HG03097 (cell line): ENCODE data around the gene TXNDC16.

Source experiments
- ATAC-seq: cut with Tn5 transposase; IDR thresholded peaks from one replicate; pipeline ENCODE4 v1.9.1; 2021; ENCODE audit not compliant: unreplicated experiment, low FRiP score

Gene TXNDC16

DNA sequence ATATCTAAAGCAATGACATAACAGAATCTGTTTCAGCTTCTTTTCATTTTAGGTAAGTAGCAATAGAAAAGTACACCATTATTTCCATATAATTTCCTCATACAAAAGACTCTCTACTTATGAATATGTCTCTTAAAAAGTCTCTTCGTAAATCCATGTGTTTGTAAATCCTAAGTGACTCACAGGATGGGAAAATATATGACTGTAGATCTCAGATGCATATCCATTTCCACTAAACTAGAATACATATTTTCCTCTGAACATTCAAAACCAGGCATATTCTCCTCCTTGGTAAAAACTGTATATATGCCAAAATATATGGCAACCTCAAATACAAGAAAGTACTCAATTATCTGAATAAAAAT, 93.6 kb downstream of the TXNDC16 start:
- no peak for ATAC-seq

DNA sequence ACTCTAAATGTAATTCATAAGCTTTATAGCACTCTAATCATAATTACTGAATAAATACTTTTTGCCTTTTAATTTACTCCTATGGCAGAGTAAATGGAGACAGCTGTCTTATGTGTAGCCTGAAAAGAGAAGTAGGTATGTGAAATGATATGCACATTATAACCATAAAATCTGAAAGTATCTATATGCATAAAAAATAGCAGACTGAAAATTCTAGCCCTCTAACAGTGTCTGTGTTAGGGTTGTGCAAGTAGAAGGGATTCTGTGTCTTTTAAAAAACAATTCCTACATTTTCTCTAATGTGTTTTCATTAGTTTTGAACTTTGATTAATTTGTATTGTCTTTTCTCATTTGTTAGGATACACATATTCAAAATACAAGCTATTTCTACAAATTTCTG, 94.9 kb downstream of the TXNDC16 start:
- ATAC-seq = no peak

DNA sequence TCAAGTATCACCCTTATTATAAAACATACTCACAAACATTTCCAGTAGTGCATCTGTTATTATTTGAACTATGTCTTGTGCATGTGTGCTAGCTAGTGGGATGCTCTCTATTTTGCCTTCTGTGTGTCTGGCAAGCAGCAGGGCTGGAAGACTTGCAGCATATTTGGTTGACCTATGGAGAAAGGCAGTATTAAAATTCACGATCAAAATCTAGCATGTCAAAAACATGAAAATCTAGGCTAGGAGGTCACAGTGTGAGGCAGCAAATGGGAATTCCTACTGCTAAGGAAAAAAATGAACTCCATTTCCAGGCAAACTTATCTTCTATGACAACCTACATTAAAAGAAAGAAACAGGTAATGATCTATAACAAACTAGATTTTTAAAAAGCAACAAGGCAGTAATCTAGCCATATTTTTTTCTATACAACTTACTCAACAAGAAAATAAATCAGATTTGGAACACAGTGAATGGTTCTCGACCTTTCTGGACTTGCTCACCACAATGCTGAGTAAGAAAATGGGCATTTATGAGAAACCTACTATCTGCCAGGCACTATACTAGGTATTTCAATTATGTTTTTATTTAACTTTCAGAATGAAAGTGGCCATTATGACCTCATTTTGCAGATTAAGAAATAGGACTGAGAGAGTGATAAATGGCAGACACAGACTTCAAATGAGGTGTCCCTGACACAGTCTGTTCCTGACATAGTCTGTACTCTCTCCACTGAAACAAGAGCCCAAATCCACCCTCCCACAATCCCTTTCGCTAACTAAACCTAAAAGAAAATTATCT, 96.8 kb downstream of the TXNDC16 start:
- ATAC-seq = no peak

DNA sequence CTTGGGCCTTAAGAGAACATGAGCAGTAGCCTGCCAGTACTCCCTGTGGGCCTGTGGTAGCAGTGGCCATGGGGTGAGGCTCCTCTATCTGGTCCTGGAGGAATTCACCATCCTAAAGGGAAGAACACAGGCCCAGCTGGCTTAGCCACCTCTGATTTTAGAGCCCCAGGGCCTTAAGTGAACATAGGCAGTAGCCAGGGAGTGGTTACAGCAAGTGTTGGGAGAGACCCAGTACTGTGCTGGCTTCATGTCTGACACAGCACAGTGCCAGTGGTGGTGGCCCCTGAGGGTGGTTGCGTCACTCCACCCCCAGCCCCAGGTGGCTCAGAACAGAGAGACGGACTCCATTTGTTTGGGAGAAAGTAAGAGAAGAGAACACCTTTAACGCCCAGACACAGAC, 105.1 kb downstream of the TXNDC16 start:
- ATAC-seq = no peak

DNA sequence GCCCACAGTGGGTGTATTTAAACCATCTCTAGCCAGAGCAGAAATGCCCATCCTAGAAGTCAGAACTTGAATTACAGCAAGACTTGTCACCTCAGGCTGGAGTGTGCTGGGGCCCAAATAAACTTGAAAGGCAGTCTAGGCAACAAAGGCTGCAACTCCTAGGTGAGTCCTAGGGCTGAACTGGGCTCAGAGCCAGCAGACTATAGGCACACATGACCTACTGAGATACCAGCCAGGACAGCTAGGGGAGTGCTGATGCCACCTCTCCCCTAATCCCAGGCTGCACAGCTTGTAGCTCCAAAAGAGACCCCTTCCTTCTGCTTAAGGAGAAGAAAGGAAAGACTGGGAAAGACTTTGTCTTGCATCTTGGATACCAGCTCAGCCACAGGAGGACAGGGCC, 106.0 kb downstream of the TXNDC16 start:
- ATAC-seq = no peak

DNA sequence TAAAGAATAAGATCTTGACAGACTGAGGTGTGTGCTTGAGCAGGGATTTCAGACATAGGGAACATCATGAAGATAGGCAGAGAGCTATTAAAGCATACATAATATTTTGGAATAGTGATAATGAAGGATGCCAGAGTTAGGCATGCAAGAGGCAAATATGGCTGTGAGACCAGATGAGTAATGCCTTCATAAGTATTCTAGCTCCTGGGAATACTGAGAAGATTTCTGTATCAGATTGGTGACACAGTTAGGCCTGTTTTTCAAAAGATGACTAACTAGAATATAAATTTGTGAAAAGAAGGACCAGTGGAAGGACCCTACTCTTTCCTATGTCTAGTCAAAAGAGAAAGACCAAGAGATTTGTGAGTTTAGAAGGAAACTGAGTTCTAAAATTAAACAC, 108.8 kb downstream of the TXNDC16 start:
- no peak for ATAC-seq

DNA sequence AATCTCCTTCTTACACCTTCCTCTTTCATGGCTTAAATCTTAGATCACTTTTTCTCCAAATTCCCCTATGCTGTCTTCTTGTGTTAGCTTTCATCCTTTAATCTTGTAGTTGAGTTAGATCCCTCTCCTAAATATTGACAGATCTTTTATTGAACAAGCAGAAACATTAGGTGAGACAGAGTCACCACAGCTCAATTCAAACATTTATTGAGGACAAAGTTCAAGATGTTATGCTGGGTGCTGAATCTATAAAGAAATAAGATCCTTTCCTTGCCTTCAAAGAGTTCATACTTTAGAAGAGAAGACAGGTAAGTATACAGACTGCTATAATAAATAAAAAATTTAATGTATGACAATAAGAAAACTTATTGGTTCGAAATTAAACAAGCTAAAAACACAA, 109.7 kb downstream of the TXNDC16 start:
- ATAC-seq = no peak

DNA sequence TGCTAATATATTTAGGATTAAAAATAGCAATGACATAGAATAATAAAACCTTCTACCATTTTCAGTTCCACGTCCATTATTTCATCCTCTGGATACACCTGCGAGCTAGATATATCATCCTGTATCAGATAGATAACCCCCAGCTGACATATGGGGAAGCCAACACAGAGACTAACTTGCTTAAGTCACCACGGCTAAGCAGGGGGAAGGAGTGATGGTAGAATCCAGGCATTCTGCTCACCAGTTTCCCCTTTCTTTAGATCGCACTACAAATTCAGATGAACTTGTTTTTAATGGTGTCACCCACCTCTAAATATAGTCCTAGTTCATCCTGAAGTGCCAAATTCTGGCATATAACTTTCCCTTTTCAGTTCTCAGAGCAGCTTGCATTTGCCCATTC, 110.1 kb downstream of the TXNDC16 start:
- ATAC-seq = no peak

DNA sequence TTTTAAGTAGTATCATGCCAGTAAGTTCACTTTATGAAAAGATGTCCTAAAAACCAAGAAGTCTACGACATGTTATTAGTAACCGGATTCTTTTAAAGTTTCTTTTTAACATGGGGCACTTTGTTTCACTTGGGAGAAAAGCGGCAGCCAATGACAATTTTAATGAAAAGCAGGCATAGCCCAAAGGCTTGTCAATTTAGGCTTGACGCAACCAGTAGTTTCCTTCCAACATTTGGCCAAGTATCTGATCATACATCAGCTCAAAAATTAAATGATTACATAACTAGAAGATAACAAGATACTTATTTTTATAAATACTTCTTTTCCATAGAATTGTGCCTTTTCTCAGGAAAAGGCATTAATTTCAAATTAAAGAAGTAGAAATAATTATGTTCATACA, 112.8 kb downstream of the TXNDC16 start:
- no peak for ATAC-seq

DNA sequence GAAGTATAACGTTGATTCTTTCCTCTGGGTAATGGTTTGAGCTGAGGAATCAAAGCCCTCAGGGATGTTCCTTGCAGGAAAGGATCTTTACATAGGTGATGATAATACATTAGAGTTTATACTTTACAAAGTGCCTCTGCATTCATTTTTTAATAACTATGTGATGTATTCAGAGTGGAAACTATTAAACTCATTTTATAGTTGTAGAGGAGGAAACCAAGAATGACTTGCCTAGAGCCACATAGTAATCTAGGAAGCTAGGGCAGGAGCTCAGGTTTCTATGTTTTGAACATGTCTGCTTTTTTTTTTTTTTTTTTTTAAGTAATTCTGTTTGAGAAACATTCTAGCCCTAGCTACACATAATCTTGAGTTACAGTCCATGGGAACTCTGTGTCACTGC, 117.3 kb downstream of the TXNDC16 start:
- no peak for ATAC-seq

DNA sequence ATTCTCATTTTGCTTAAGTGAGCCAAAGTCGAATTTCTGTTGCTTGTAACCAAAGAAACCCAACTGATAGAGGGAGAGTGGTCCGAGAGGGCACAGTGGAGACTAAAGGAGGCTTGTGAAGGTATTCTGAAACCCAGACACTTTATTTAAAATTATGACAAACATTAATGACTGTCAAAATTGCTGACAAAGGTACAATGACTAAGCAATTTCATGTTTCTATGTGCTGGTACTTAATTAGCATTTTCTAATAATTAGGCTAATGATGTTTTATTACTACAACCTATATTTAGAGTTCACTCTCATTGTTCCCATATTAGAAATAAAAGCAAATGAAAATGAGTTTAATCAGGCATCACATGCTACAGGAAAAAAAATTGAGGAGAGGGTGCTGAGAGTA, 121.8 kb downstream of the TXNDC16 start:
- no peak for ATAC-seq

DNA sequence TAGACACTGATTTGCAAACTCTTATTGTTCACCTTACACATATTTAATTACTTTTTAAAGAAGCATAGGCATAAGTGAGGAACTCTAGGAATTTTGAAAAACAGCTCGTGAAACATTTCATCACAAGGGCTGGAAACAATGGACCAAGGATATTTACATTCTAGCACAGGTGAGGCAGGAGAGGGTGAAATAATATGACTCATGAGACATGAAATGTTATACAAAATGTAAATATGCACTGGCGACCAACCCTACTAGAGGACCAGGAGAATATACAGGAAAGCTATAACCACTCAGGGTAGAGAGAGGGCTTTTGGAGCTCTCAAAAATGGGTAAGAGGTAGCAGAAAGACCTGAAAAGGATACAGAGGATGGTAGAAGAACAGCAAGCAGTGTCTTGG, 122.9 kb downstream of the TXNDC16 start:
- no peak for ATAC-seq

DNA sequence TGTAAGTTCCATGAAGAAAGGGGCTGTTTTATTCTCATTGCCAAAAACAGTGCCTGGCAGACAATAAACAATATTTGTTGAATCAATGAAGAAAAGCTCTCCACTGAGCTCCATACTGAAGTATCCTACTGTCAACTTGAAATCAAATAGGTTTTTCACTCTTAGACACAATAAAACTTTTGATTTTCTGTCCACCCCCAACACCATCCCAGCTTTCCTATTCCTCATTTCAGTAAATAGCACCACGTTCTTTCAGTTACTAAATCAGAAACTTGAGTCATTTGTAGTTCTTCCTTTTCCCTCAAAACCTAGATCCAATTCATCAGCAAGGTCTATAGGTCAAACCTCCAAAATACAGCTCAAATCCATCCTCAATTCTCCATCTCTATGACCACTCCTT, 124.8 kb downstream of the TXNDC16 start:
- ATAC-seq = no peak

DNA sequence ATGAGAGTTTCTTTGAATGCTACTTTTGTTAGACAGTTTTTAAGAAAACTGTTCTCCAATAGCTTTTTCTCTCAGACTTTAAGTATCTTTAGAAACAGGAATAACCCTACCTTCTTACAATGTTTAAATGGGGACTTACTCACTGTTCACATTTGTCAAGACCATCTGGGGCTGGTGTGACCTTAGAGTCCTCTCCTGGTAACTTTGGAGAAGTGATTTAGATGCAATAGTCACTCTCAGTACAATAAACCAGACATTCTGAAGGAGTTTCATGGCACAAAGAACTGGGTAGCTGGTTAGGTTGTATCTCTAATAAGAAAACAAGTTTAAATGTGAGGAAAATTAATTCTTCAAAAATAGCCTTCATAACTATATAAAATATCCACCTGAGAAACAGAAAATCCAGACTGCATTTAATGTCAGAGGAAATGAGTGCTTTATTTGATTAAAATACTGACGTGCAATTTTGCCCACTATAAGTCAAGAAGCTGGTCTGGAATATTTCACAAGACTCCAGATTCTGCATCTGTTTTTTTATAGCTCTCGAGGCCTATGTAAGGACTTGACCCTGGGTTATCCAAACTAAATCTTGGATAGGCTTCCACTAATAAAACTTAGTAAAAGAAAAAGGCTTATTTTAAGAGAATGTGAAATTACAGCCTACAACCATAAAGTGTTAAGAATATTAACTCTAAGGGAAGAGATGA, 129.5 kb downstream of the TXNDC16 start:
- ATAC-seq = no peak

DNA sequence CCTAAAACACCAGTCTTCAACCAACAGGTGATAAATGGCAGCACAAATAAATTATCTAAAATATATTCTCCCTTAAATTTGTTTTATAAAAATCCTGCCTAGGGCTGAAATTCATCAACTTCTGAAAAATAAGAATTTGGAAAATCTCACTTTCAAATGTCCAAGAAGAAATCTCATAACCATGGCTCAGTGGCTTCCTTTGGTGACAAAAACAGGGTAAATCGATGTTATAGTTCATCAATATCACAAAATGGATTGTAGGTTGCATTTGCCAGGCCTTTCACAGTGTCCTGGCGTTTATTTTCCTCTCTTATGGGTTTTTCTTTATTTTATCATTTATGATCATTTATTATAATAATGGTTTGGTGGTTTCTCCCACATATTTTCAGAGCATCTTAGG, 135.2 kb downstream of the TXNDC16 start:
- ATAC-seq = no peak

DNA sequence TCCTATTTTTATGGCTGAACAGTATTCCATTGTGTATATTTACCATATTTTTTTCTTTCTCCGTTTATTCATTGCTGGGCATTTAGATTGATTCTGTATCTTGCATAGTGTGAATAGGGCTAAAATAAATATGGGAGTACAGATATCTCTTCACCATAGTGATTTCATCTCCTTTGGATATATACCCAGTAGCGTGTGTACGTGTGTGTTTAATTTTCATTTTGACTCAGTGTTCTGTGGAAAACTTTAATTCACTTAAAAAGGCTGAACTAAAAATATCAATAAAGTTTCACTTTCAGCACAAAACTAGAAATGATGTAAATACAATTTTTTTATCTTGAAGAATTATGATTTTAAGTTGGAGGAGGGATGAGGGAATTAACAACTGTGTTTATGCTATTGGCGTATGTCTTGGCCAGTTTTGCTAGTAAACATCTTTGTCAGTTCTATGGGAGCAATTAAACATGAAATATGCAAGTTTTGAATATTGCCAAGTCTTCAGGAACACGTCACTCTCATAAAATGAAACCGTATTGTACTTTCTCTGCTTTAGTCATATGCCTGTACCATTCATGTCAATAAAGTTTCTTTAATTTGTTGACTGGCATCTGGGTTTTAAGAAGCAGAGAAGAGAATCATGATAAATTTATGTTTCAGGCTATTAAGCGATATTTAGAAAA, 138.4 kb downstream of the TXNDC16 start:
- no peak for ATAC-seq

DNA sequence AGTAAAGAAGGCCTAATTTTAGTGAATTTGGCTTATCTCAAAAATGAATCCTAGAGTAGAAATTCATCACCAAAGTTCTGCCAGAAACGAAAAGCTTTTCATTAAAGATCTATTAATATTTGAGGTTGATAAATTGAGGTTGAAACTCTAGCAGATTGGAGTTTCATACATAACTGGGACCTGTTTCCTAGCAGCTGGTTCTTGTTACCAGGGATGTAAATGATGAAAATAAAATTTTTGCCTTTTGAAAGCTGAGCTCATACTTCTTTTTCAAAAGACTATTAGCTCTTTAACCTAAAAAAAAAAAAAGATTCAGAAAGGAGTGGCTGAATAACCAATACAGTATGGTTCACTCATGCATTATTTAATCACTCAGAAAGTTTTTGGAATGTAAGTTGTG, 139.9 kb downstream of the TXNDC16 start:
- no peak for ATAC-seq

DNA sequence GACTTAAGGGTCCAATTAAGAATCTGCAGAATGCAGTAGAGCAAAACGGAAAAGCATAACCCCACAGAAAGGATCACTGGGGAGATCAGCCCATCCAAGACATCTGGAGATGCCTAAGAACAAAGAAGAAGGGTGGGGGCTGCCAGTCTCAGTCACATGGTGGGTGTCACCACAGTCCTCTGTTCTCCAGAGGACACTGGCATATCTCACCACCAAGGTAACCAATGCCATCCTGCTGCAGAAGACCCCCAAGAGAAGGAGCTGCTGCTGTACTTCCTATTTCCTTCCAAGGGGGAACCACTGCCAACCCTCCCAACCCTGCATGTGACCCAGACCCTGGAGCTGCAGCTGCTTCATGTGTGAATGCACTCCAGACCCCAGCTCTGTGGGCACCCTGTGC, 147.0 kb downstream of the TXNDC16 start:
- ATAC-seq = no peak

DNA sequence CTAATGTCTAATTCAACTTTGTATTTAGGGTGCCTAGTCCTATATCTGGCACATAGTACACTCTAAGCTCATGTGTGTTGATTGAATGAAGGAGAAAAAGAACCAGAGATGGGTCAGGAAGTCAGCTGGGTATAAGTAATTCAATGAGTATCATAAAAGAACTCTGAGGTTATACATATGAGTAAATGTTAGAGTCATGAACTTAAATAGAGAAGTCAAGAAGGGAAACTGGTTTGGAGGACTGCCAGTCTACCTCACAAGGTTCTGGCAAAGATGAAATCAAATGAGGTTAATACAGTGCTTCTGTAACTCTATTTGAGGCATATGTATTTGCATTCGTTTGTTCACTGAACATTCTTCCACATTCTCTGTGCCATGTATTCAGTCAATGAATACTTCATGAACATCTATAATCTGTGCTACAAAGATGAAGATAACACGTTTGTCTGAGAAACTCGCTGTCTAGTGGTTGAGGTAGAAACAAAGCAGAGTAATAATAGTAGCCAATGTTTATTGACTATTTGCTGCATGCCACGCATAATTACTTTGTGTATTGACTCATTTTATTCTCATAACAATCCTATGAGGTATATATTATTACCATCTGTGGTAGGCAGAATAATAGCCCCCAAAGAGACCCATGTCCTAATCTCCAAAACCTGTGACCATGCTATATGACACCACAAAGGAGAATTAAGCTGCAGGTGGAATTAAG, 149.3 kb downstream of the TXNDC16 start:
- no peak for ATAC-seq

DNA sequence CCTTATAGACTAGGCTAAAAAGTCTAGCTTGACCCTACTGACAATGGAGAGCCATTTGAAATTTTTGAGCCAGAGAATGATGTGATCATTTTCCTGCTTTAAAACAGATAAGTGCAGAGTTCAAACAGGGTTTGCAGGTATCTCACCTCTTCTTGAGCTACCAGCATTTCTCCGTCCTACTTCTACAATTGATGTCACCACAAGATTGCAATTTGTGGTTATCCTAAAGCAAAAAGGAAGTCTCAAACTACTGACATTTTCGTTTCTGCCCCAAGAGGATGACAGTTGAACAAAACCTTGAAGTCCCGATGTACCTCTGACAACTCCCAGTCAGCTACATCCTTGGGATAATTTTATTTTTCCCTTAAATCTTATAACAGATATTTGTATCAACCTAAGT, 151.5 kb downstream of the TXNDC16 start:
- ATAC-seq = no peak

DNA sequence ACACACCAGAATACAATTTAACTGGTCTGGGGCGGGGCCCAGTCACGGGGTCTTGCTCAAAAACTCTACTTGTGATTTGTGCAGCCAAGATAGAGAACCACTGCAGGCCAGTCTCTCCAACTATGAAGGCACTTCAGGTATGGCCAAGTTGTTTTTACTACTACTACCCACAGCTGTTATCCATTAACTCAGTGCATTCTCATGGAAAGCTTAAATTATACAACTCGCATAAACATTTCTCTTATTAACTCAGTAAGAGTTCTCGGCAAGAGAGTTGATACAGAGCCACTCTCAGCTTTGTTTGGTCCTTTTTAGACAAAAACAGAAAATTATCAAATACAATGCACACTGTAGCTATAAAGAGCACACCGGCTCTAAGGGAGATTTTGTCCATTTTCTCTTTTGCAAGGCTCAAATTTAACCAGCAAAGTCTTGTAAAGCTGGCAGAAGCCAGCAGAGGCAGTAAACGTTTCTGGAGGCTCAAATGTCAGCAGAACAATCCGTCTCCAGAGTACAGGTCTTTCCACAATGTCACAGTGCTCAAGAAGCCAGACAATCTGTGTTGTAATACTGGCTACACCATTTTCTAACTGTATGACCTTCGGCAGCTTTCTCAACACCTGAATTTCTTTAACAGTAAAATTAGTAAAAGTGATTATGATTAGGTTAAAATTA, 152.2 kb downstream of the TXNDC16 start:
- ATAC-seq = no peak
